NCI-H345 treated with DMSO at 0.1 percent for 48 hours (cell line): ENCODE data around the gene PTPRS.
"Not testable (repeated sequence)": the region's sequence is repeated elsewhere in the genome, so short reads cannot be mapped to it uniquely, and the experiment has no call there.

Source experiments
- DNase-seq: peaks from one replicate; lab custom pipeline; 2025; ENCODE audit not compliant: unreplicated experiment; lab: John Stamatoyannopoulos, UW

PTPRS gene

GRCh38 chr19:5340637-5341447, at the start of gene PTPRS:
PTPRS (minus strand) TSS chr19:5340812; CDS start chr19:5286140, 54,672 bp downstream.
- DNase-seq = peak; percentile 69

- DNase-seq = no peak
These were observed 48.7 kb upstream of the PTPRS start for GRCh38 chr19:5389353-5389752.

GRCh38 chr19:5387472-5387871, 46.9 kb upstream of the PTPRS start:
- no peak for DNase-seq

- DNase-seq = no peak
These were observed 46.2 kb upstream of the PTPRS start for GRCh38 chr19:5386841-5387240.

GRCh38 chr19:5381197-5381596, 40.6 kb upstream of the PTPRS start:
- DNase-seq = not testable (repeated sequence)

GRCh38 chr19:5380215-5380919, 39.8 kb upstream of the PTPRS start:
- no peak for DNase-seq

- DNase-seq = no peak
These were observed 36.3 kb upstream of the PTPRS start for GRCh38 chr19:5376928-5377327.

GRCh38 chr19:5372572-5373200, 32.1 kb upstream of the PTPRS start:
- no peak for DNase-seq

- no peak for DNase-seq
These were observed 29.4 kb upstream of the PTPRS start for GRCh38 chr19:5369962-5370367.

- no peak for DNase-seq
These were observed 28.7 kb upstream of the PTPRS start for GRCh38 chr19:5369304-5369703.

- DNase-seq = no peak
These were observed 27.0 kb upstream of the PTPRS start for GRCh38 chr19:5367530-5368133.

GRCh38 chr19:5365905-5366304, 25.3 kb upstream of the PTPRS start:
- no peak for DNase-seq

- no peak for DNase-seq
These were observed 24.1 kb upstream of the PTPRS start for GRCh38 chr19:5364674-5365073.

- DNase-seq = not testable (repeated sequence)
These were observed 21.2 kb upstream of the PTPRS start for GRCh38 chr19:5361839-5362238.

- no peak for DNase-seq
These were observed 20.8 kb upstream of the PTPRS start for GRCh38 chr19:5361407-5361806.

GRCh38 chr19:5360003-5360780, 19.6 kb upstream of the PTPRS start:
- DNase-seq = no peak

GRCh38 chr19:5358173-5358800, 17.7 kb upstream of the PTPRS start:
- DNase-seq = no peak

GRCh38 chr19:5357584-5357983, 17.0 kb upstream of the PTPRS start:
- DNase-seq = no peak

GRCh38 chr19:5356918-5357317, 16.3 kb upstream of the PTPRS start:
- no peak for DNase-seq

GRCh38 chr19:5356428-5356827, 15.8 kb upstream of the PTPRS start:
- no peak for DNase-seq
